BLaER1 treated with 17β-estradiol and CSF1 and Interleukin-3, amounts not matched to agents 10 nM and 100 nM (cell line): Measurements from ENCODE around the gene TMTC2.
A peak's percentile ranks its signal among the peaks of the same experiment; 100 is the strongest.

Source experiments
- H3K27ac ChIP-seq, 11 experiments: shearing (Covaris generic); formaldehyde crosslinking; 2 replicates each; pipeline ENCODE4 v1.8.1; 2022
- H3K27me3 ChIP-seq, 11 experiments: shearing (Covaris generic); formaldehyde crosslinking; 2 replicates each; pipeline ENCODE4 v1.8.1; 2022
- H3K36me3 ChIP-seq, 11 experiments: shearing (Covaris generic); formaldehyde crosslinking; 2 replicates each; pipeline ENCODE4 v1.8.1; 2022
- H3K4me1 ChIP-seq, 10 experiments: shearing (Covaris generic); formaldehyde crosslinking; 2 replicates each; pipeline ENCODE4 v1.8.1; 2022
- H3K4me2 ChIP-seq, 11 experiments: shearing (Covaris generic); formaldehyde crosslinking; 2 replicates each; pipeline ENCODE4 v1.8.1; 2022
- H3K4me3 ChIP-seq, 10 experiments: shearing (Covaris generic); formaldehyde crosslinking; 2 replicates each; pipeline ENCODE4 v1.8.1; 2022
- H3K9ac ChIP-seq, 11 experiments: shearing (Covaris generic); formaldehyde crosslinking; 2 replicates each; pipeline ENCODE4 v1.8.1; 2022
- H3K9me3 ChIP-seq, 11 experiments: shearing (Covaris generic); formaldehyde crosslinking; replicated peaks in 1 of 11; 2 replicates each; pipeline ENCODE4 v1.8.1; 2022
- H4K20me1 ChIP-seq, 11 experiments: shearing (Covaris generic); formaldehyde crosslinking; 2 replicates each; pipeline ENCODE4 v1.8.1; 2022
- Cebpa-rat ChIP-seq, 11 experiments: shearing (Covaris generic); IDR thresholded peaks; 2 replicates each; pipeline ENCODE4 v1.8.1; 2022

TMTC2 gene

GRCh38 chr12:83008703-83009102, 322.0 kb downstream of the TMTC2 start:
- Histone ChIP-seq H3K4me2 (no peak overlapping the region), H3K4me3 (no peak overlapping the region), H3K27ac (no peak overlapping the region), H3K27me3 (no peaks in the 10 kb centered on the region), H3K36me3 (peaks cover 0 to 6% (median 0%) of the 10 kb centered on the region in 11 experiments; a peak in 1 of 22 replicates), H3K4me1 (no peaks in the 10 kb centered on the region; a peak in 1 of 20 replicates), H3K9ac (no peak overlapping the region), H3K9me3 (peaks cover 39 to 51% (median 44%) of the 10 kb centered on the region in 11 experiments), H4K20me1 (no peaks in the 10 kb centered on the region)
- no peak for TF ChIP-seq Cebpa-rat (IDR thresholded peaks at IDR 0.05)

DNA sequence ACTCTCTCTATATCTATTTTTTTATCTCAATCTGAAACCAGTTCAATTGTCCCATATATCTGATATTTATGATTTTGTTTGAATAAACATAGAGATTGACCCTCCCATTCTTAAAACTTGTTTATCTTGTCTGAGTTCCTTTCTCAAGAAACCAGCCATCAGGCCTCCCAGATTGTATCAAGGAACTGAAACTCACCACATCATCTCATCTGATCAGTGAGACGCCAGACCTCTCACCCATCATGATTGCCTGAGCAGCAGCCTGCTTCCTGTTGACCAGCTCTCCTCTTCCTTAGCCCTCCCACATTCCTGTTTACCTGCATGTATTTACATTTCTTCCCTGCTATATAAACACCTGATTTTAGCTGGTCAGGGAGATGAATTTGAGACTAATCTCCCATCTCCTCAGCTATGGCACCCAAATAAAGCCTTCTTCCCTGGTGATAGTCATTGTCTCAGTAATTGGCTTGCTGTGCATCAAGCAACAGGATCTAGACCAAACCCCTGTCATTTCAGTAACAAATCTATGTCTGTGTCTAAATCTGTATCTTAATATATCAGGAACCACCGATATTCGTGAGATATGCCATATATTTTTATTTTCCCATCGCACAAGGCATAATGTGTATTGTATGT, 323.6 kb downstream of the TMTC2 start:
- peak overlapping the region in 4 of 11 experiments; percentile 23 to 35 (median 34); a peak in 5 of 22 replicates for H3K27ac ChIP-seq
- no peaks in the 10 kb centered on the region; a peak in 1 of 20 replicates for H3K4me1 ChIP-seq

DNA sequence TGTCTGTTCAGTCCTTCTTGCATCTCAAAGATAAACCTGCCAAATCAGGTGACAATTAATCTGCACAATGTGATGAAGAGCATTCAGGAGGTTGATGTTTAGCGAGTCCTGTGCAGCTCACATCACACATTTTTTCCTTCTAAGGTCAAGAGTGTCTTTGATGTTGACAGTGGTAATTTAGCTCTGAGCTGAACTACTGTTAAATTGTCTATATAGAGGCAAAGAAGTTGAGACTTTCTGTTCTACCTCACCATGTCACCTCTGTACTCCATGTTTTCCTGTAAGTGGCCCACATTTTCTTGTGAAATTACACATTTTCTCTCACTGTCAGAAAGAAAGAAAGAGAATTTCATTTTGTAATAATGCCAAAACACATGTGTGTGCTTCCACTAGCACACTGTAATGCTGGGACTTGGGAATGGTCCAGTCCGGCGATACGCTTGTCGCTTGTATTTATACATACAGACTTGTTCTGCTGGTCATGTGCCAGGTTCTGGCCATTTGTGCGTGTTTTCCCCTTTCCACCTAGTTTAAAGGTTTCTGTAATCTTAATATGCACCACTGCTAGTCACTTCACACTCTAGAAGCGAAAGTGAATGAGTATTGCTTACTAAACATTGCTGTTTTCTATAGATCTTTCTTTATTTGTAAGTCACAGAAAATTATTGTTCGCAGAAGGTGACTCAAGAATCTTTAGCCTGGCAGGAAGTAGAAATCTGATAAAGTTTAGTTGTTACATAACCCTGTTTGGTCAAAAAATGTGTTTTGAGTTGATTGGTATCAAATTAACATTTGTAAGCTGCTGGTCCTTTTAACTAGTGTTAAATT, 328.9 kb downstream of the TMTC2 start:
- no peak overlapping the region for H3K4me2 ChIP-seq
- H3K4me3 ChIP-seq = no peak overlapping the region
- no peaks in the 10 kb centered on the region for H4K20me1 ChIP-seq
- H3K36me3 ChIP-seq = 0 out of 22 replicates have a peak, but pooled peaks cover 0 to 5% (median 0%) of the 10 kb centered on the region in 11 experiments
- no peak overlapping the region for H3K9ac ChIP-seq
- H3K4me1 ChIP-seq = no peaks in the 10 kb centered on the region
- H3K27ac ChIP-seq = no peak overlapping the region
- H3K27me3 ChIP-seq = no peaks in the 10 kb centered on the region
- TF ChIP-seq Cebpa-rat (IDR thresholded peaks at IDR 0.05) = no peak
- H3K9me3 ChIP-seq = peaks cover 6 to 13% (median 9%) of the 10 kb centered on the region in 11 experiments; a peak in 21 of 22 replicates

More for the DNA sequence above, 323.6 kb downstream of the TMTC2 start:
- no peak for TF ChIP-seq Cebpa-rat (IDR thresholded peaks at IDR 0.05)
- peaks cover 0 to 6% (median 0%) of the 10 kb centered on the region in 11 experiments; a peak in 1 of 22 replicates for H3K36me3 ChIP-seq
- H3K27me3 ChIP-seq = no peaks in the 10 kb centered on the region
- H3K4me3 ChIP-seq = no peak overlapping the region
- no peak overlapping the region for H3K9ac ChIP-seq
- H3K4me2 ChIP-seq = no peak overlapping the region
- no peaks in the 10 kb centered on the region for H4K20me1 ChIP-seq
- H3K9me3 ChIP-seq = peaks cover 39 to 49% (median 44%) of the 10 kb centered on the region in 11 experiments

GRCh38 chr12:83016218-83016835, 329.6 kb downstream of the TMTC2 start:
- Histone ChIP-seq H3K4me3 (no peak overlapping the region), H3K9ac (no peak overlapping the region), H3K36me3 (no peaks in the 10 kb centered on the region), H4K20me1 (no peaks in the 10 kb centered on the region), H3K27me3 (no peaks in the 10 kb centered on the region), H3K4me2 (no peak overlapping the region), H3K4me1 (no peaks in the 10 kb centered on the region), H3K27ac (no peak overlapping the region), H3K9me3 (peaks cover 0 to 6% (median 2%) of the 10 kb centered on the region in 11 experiments; a peak in 13 of 22 replicates)
- TF ChIP-seq Cebpa-rat (IDR thresholded peaks at IDR 0.05) = no peak

- H3K36me3 ChIP-seq = no peaks in the 10 kb centered on the region
- H3K4me1 ChIP-seq = no peaks in the 10 kb centered on the region
- H4K20me1 ChIP-seq = no peaks in the 10 kb centered on the region
- H3K27me3 ChIP-seq = no peaks in the 10 kb centered on the region
- no peak overlapping the region for H3K9ac ChIP-seq
- H3K27ac ChIP-seq = no peak overlapping the region
- TF ChIP-seq Cebpa-rat (IDR thresholded peaks at IDR 0.05) = no peak
- no peak overlapping the region for H3K4me2 ChIP-seq
- H3K4me3 ChIP-seq = no peak overlapping the region
- H3K9me3 ChIP-seq = no peaks in the 10 kb centered on the region
Measured at GRCh38 chr12:83016991-83017390, 330.3 kb downstream of the TMTC2 start.

DNA sequence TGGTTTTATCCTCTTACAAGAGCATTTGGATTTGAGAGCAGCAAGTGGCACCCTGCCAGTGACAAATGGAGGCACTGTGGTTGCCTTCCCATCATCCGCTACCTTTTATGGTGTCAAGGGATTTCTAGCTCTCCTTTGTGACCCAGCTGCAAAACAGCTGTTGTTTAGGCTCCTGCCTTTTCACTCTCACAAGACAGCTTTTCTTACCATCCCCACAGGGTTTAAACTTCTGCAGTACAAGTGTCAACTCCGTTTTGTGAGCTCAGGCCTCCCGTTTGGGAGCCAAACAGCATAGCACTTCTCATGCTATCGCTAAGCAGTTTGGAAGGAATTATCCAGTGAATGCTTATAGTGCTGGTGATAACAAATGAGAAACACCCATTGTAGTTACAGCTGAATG, 331.4 kb downstream of the TMTC2 start:
- no peak overlapping the region for H3K27ac ChIP-seq

DNA sequence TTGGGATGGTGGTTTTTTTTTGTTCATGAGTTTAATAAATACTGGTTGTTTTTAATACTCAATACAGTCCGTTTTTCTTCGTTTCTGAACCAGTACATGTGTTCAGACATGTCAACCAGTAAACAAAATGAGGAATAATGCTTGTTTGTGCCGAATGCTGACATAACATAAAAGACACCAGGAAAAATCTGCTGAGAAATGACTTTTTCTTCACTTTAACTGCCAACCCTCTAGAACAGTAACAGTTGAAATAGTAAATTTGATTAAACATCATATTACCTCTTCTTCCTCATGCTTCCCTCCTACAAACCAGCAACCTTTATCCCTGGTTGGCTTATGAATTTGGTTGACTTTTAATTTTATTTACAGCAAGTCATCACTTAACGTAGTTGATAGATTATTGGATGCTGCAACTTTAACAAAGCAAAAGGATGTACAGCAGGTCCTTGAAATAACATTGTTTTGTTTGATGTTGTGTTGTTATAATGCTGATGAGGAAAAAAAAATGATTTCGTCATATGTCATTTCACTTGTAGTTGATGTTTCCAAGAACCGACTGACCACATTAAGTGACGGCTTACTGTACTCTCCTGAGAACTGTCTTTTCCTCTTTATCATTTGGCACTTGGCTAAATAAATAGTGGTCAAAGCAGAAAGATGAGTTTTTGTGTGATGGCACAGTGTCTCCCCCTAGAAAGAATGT, 340.5 kb downstream of the TMTC2 start:
- peaks cover 0 to 11% (median 0%) of the 10 kb centered on the region in 10 experiments; a peak in 3 of 20 replicates for H3K4me1 ChIP-seq
- peak overlapping the region in 2 of 11 experiments; percentile 0 to 5; a peak in 2 of 22 replicates for H3K4me2 ChIP-seq
- no peak overlapping the region for H3K27ac ChIP-seq
- H4K20me1 ChIP-seq = no peaks in the 10 kb centered on the region
- no peaks in the 10 kb centered on the region for H3K27me3 ChIP-seq
- H3K36me3 ChIP-seq = no peaks in the 10 kb centered on the region
- TF ChIP-seq Cebpa-rat (IDR thresholded peaks at IDR 0.05) = no peak
- H3K9me3 ChIP-seq = no peaks in the 10 kb centered on the region
- H3K4me3 ChIP-seq = no peak overlapping the region
- H3K9ac ChIP-seq = no peak overlapping the region

More for the DNA sequence above, 331.4 kb downstream of the TMTC2 start:
- no peaks in the 10 kb centered on the region for H3K4me1 ChIP-seq
- H3K4me2 ChIP-seq = no peak overlapping the region
- H3K9me3 ChIP-seq = no peaks in the 10 kb centered on the region
- no peaks in the 10 kb centered on the region for H3K27me3 ChIP-seq
- no peak overlapping the region for H3K4me3 ChIP-seq
- TF ChIP-seq Cebpa-rat (IDR thresholded peaks at IDR 0.05) = no peak
- H3K9ac ChIP-seq = no peak overlapping the region
- no peaks in the 10 kb centered on the region for H3K36me3 ChIP-seq
- no peaks in the 10 kb centered on the region for H4K20me1 ChIP-seq

DNA sequence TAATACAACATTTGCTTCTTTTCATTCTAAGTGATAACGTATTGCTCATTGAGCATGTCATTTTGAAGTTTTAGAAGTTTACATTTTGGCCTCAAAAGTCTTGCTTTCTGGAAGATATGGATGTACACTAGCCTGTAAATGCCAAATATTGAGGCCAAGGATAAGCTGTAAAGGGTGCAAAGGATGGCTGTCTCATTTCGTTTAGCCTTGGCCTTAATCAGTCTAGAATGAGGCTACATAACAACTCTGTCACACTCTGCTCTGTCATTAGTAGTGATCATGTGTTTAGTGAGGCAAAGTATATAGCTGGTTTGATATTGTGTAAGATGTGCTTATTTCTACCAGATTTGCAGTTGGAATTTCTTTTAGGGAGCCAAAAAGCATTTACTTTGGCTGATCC, 344.5 kb downstream of the TMTC2 start:
- H3K27me3 ChIP-seq = no peaks in the 10 kb centered on the region
- H3K4me3 ChIP-seq = no peak overlapping the region
- H3K27ac ChIP-seq = no peak overlapping the region
- no peaks in the 10 kb centered on the region for H3K9me3 ChIP-seq
- no peaks in the 10 kb centered on the region for H4K20me1 ChIP-seq
- no peak overlapping the region for H3K9ac ChIP-seq
- H3K4me1 ChIP-seq = peaks cover 0 to 11% (median 0%) of the 10 kb centered on the region in 10 experiments; a peak in 3 of 20 replicates
- H3K4me2 ChIP-seq = no peak overlapping the region
- no peaks in the 10 kb centered on the region for H3K36me3 ChIP-seq
- no peak for TF ChIP-seq Cebpa-rat (IDR thresholded peaks at IDR 0.05)

DNA sequence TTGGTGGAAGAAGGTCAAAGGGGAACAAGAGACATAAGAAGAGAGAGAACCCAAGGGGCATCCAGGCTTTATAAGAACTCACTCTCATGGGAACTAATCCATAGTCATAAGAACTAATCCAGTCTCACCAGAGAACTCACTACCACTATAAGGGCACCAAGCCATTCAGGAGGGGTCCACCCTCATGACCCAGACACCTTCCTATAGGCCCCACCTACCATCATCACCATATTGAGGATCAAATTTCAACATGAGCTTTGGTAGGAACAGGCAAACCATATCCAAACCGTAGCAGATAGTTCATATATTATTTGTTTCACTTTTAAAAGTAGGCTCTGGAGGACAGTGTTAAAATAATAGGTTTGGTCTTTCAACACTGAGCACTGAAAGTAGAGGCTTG, 350.1 kb downstream of the TMTC2 start:
- Histone ChIP-seq H3K4me3 (no peak overlapping the region), H4K20me1 (no peaks in the 10 kb centered on the region), H3K4me1 (peaks cover 0 to 6% (median 2%) of the 10 kb centered on the region in 10 experiments; a peak in 5 of 20 replicates), H3K36me3 (no peaks in the 10 kb centered on the region), H3K27ac (no peak overlapping the region), H3K4me2 (no peak overlapping the region), H3K27me3 (no peaks in the 10 kb centered on the region), H3K9ac (no peak overlapping the region), H3K9me3 (no peaks in the 10 kb centered on the region)
- TF ChIP-seq Cebpa-rat (IDR thresholded peaks at IDR 0.05) = no peak
